AG10803 (cell line): Measurements from ENCODE around the gene BARX2.

ENCODE experiments used
- DNase-seq: peaks from one replicate; pipeline ENCODE4 v3.0.0; 2010; ENCODE audit warnings: low read depth
- H3K4me3 ChIP-seq: 2 replicates; pipeline ENCODE4 v1.5.1; 2011; ENCODE audit warnings: mild to moderate bottlenecking, low read length, control low read depth
- TF ChIP-seq, protein P1 (sequence below): conservative IDR thresholded peaks from 2 replicates; pipeline ENCODE4 v1.5.1; 2011; ENCODE audit warnings: mild to moderate bottlenecking, low read length, control low read depth, inconsistent platforms

The BARX2 gene

DNA sequence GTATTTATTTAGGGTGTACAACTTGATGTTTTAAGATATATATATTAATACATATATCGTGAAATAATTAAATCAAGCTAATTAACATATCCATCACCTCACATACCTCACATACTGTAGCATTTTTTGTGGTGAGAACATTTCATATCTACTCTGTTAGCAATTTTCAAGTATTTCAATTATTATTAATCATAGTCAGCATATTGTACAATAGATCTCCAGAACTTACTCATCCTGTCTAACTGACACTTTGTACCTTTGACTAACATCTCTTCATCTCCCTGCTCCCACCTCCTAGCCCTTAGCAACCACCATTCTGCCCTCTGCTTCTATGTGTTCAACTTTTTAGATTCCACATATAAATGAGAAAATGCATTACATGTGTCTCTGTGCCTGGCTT, 108.4 kb downstream of the BARX2 start:
- DNase-seq = no peak
- no peak overlapping the region for H3K4me3 ChIP-seq
- TF ChIP-seq, protein P1, sequence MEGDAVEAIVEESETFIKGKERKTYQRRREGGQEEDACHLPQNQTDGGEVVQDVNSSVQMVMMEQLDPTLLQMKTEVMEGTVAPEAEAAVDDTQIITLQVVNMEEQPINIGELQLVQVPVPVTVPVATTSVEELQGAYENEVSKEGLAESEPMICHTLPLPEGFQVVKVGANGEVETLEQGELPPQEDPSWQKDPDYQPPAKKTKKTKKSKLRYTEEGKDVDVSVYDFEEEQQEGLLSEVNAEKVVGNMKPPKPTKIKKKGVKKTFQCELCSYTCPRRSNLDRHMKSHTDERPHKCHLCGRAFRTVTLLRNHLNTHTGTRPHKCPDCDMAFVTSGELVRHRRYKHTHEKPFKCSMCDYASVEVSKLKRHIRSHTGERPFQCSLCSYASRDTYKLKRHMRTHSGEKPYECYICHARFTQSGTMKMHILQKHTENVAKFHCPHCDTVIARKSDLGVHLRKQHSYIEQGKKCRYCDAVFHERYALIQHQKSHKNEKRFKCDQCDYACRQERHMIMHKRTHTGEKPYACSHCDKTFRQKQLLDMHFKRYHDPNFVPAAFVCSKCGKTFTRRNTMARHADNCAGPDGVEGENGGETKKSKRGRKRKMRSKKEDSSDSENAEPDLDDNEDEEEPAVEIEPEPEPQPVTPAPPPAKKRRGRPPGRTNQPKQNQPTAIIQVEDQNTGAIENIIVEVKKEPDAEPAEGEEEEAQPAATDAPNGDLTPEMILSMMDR = no peak

DNA sequence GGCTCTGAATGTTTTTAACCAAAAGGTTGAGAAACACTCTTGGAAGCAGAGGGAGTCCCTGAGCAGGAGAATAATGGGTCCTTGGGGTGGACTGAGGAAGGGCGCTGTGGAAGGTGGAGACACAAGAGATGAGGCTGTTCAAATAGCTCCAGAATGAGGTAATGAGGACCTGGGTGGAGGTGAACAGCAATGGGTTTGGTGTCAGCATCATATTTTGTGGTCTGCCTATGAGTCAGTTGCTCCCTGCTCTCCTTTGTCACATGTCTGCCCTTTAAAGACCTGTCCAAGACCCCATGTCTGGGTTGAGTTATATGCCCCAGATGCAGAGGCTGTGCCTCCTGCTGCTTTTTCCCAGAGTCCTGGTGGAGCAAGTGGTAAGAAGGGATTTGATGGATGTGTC, 113.6 kb downstream of the BARX2 start:
- DNase-seq = no peak
- TF ChIP-seq, protein P1 = no peak
- no peak overlapping the region for H3K4me3 ChIP-seq

DNA sequence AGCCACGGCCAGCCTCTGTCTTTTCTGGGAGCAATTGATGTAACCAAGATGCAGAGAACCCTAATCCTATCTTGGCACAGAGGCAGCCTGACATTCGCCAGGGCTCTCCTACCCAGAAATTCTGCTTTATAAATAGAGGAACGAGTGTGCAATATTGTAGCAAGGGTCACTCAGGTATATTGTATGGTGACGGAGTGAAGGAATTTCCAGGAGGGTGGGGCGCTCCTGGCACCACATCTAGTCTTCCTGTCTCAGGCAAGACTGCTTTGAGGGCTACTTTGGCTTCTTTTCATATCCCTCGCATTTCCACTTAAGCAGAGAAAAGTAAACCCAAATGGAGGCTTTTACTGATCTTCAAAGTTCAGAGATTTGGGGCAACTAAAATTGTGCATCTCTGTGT, 114.4 kb downstream of the BARX2 start:
- TF ChIP-seq, protein P1 = no peak
- no peak overlapping the region for H3K4me3 ChIP-seq
- no peak for DNase-seq

DNA sequence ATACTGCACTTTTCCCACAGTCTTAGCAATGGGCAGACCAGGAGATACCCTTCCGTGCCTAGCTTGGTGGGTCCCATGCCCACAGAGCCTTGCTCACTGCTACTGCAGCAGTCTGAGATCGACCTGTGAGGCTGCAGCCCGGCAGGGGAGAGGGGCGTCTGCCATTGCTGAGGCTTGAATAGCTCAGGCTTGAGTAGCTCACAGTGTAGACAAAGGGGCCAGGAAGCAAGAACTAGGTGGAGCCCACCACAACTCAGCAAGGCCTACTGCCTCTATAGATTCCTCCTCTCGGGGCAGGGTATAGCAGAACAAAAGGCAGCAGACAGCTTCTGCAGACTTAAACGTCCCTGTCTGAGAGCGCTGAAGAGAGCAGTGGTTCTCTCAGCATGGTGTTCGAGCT, 118.1 kb downstream of the BARX2 start:
- TF ChIP-seq, protein P1 = no peak
- DNase-seq = no peak

More for the DNA sequence above, 118.1 kb downstream of the BARX2 start:
- H3K4me3 ChIP-seq = no peak overlapping the region
